Esophagus muscularis mucosa (tissue), 4 donors: Measurements from ENCODE around the gene VPS41.

ENCODE experiments used
- CTCF ChIP-seq, 3 experiments: fragments of 200-600 bp in 2 of 3; fragments of 450-650 bp in 1 of 3; sonication (generic) in 2 of 3; IDR thresholded peaks; one replicate each; pipeline ENCODE4 v1.5.1; 2017 to 2019; ENCODE audit warnings: antibody characterized with exemption in 3 of 3, mild to moderate bottlenecking in 2 of 3, moderate library complexity in 1 of 3
- EP300 ChIP-seq: sonication (generic); formaldehyde crosslinking; IDR thresholded peaks from one replicate; pipeline ENCODE4 v1.6.1; 2017; ENCODE audit warnings: antibody characterized with exemption
- POLR2AphosphoS5 ChIP-seq, 2 donors: sonication (generic); formaldehyde crosslinking; IDR thresholded peaks; one replicate each; pipeline ENCODE4 v1.6.1; 2017; ENCODE audit warnings: antibody characterized with exemption in 2 of 2

GRCh38 chr7:38880035-38880434 is 29.0 kb downstream of the VPS41 start:
- TF ChIP-seq CTCF (IDR thresholded peaks at IDR 0.05): no peak
- no peak for TF ChIP-seq EP300
- no peak for TF ChIP-seq POLR2AphosphoS5 (IDR thresholded peaks at IDR 0.05)
